ENCODE measurements around the gene QARS1.

- TF ChIP-seq ZFX (IDR thresholded peaks at IDR 0.05; ENCODE audit: borderline replicate concordance): no peak
- TF ChIP-seq CTCF (IDR thresholded peaks at IDR 0.05): no peak
Measured at GRCh38 chr3:49104052-49104426, 518 bp downstream of the QARS1 start.
